Anterior cingulate cortex (tissue), 58 donors: ENCODE results near the gene GNAL.
A peak's percentile ranks its signal among the peaks of the same experiment; 100 is the strongest.
"Not testable (repeated sequence)": the region's sequence is repeated elsewhere in the genome, so short reads cannot be mapped to it uniquely, and the experiment has no call there.

Source experiments
- DNase-seq, 58 donors: peaks; one replicate each; lab custom pipeline; 2025; lab: John Stamatoyannopoulos, UW

GNAL gene

DNA sequence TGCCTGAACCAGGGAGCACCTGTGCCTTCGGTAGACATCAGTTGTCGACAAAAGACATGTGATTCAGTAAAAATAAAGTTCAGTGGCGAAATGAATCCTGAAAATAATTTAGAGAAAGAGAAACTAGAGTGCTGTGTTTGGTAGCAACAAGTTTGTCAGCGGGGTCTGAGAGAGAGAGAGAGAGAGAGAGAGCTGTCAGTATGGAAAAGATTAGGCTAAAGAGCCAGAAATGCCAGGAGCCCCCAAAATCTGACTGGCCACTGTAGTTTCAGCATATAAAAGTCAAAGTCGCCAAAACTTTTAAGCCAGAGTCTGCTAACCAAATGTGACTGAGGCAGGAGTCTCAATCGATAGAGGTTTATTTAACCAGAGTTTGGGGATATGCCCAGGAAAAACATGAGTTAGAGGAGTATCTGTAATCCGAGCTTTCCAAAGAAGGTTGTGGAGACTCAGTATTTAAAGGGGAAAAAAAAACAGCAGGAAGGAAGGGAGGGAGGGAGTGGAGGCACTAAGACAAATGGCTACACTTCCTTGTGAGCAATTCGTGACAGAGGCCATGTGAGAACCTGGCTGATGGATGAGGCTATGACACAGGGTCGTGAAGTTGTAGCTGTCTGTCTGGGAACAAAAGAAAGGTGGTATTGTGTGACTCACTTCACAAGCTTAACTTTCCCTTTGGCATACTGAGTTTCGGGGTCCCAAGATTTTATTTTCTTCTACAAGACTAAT, 20.5 kb upstream of the GNAL start:
- no peak for DNase-seq

DNA sequence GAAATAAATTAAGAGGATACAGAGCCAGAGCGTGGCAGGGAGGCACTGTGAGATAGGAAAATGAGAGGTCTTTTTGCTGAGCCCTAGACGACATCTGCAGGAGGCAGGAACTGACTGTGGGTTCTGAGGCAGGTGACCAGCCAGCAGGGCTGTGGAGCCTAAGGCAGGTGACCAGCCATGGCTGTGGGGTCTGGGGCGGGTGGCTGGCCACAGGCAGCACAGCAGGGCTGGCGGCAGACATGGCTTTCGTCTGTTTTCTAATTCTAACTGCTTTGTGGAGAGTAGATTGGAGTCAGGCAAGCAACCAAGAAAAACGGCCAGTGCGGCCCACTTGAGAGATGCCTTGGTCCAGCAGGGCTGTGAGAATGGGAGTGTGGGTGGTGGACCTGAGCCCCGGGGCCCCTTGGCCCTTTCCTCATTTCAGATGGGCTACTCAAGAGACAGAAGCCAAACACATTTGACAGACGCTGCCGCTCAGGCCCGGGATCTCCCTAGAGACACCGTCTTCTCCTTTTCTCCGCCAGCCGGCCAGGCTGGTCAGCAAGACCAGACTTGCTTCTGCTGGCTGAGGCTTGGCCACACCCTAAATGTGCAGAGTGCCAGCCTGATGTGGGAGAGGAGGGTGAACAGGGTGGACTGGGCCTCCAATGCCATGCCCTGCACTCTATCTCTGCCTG, 19.7 kb upstream of the GNAL start:
- no peak for DNase-seq

DNA sequence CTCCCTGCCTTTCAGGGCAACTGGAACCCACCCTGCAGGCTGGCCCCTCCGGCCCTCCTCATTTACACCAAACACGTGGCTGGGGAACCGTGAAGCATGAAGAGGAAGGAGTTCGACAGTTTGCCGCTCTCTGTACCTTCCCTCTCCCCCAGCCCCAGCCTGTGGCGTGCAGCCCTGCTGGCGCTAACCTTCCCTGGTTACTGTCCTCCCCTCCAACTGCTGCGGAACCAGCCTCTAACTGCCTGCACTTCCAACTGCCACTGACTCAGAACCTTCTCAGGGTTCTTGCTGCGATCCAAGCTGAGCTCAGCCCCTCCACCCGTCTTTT, 19.2 kb upstream of the GNAL start:
- no peak for DNase-seq

DNA sequence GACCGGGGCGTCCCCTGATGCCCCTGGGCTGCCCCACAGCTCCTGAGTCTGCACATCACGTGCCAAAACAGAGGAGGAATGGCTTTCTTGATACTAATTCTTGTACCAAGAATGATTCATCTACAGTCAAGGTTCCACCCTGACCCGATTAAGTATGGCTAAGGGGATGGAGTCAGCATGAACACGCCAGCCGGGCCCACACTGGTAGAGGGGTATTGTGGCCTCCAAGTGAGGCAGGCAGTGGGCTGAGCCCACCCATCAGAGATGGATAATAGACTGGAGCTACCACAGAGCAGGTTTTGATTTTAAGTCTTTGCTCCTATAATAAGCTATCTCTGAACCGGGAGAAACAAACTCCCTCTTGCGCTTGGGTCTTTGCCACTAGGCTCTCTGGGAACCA, 17.9 kb upstream of the GNAL start:
- no peak for DNase-seq

DNA sequence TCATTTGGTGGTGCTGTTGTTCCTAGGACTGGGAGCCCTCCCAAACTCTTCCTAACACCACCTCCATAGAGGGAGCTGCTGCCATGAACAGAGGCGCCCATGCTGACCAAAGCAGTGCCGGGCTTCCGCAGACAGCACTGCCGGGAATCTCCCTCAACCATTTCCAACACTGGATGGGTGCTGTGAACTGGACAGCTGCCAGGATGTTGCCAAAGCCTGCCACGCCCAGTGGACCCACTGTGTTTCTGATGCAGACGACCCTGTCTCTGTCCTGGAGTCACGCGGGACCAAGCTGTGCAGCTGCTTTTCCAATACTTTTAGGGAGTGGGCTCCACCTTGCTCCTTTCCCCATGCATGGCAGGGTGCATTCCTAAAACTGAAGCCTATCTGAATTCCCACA, 16.9 kb upstream of the GNAL start:
- DNase-seq, result no peak

DNA sequence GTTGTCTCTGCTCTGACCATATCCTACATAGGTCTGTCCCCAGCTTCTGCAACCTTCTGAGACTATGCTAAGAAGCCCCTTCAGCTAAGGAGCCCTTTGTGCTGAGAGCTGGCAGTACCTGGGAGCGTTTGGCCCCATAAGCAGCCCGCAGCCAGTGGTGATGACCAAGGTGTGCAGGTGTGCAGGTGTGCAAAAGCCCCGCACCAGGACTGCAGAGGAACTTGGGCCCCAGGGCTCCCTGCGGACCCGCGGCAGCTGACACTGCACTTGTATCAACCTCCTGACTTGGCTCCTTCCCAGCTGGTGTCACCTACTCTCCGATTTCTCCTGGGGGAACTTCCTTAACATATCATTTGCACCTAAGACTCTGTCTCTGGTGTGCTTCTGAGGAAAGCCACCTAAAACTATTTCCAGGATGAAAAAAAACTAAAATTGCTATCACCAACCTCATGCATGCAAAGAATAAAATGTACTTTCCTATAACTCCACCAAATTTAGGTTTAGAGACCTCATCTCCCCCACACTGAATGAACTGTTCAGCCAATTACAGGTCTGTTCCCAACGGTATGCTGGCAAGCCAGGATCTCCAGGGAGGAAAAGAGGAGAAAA, 16.1 kb upstream of the GNAL start:
- no peak for DNase-seq

DNA sequence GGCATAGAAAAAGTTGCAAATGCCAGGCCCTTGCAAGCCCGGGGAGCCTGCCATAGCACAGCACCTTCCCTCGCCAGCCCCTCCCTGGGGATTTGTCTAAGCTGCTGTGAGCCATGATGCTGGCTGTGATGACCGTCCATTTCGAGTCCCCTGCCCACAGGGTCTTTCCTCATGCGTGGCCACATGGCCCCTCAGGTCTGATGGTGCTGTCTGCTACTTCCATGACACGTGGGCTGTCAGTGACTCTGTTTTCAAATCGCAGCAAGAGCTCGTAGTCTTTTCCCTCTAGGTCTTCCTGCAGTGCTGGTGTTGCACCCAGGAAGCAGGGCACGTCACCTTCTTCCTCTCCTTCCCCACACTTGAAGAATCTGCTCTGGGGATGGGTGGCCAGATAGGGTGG, 15.5 kb upstream of the GNAL start:
- no peak for DNase-seq

DNA sequence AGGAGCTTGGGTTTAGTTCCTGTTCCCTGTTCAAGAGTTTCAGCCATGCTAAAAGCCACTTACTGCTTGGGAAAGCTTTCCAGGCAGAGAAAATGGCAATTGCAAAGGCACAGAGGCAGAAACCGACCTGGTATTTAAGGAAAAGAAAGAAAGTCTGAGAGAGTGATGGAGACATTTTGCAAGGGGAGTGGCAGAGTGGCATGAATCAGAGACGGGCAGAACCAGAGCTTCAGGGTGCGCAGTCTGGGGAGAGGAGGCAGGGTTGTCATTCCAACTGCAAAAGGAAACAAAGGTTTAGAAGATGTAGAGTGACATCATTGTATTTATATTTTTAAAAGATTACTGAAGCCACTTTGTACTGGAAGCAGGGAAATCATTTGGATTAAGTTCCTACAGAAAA, 14.9 kb upstream of the GNAL start:
- no peak for DNase-seq

DNA sequence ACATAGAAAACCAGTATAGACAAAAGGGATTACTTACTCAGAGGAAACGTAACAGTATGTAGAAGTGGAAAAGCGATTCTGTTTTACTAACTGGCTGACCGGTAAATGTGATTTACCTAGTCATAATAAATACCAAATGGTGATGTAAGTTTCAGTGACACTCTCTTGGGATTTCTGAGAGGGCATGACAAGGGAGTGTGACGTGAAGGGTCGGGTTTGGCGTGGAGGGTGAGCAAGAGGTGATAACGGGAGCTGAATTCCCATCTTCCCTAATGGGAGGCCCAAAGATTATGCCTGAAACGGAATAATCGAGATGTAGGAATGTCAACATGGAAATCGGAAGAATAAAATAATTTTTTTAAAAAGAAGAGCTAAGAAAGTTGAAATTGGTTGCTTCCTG, 12.7 kb upstream of the GNAL start:
- DNase-seq, result no peak

DNA sequence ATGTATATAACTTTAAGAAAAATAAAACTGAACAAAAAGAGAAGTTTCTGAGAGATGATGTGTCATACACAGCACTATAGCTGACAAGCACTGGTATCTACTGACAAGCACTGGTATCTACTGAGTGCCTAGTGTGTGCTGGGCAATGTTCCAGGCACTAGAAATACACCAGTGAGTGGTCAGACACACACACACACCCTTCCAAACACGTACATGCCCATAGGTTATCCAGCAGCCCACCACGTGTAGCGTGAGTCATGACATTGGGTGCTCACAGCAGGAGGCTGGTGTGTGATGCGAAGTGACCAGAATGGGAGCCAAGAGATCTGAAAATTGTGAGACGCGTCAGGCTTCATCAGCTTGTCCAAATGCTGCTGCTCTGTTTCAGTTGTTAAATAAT, 12.2 kb upstream of the GNAL start:
- DNase-seq, result no peak

DNA sequence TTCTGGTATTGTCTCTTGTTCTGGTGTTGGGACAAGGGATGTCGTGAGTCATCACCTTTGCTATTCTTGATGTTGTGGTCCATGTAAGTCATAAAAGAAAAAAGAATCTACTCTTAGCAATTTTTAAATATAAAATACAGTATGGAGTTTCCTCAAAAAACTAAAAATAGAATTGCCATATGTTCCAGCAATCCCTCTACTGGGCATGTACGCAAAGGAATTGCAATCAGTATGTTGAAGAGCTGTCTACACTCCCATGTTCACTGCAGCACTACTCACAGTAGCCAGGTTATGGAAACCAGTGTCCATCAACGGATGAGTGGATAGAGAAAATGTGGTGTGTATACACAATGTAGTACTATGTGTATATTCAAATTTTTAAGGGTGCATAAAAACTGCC, 10.9 kb upstream of the GNAL start:
- no peak for DNase-seq

DNA sequence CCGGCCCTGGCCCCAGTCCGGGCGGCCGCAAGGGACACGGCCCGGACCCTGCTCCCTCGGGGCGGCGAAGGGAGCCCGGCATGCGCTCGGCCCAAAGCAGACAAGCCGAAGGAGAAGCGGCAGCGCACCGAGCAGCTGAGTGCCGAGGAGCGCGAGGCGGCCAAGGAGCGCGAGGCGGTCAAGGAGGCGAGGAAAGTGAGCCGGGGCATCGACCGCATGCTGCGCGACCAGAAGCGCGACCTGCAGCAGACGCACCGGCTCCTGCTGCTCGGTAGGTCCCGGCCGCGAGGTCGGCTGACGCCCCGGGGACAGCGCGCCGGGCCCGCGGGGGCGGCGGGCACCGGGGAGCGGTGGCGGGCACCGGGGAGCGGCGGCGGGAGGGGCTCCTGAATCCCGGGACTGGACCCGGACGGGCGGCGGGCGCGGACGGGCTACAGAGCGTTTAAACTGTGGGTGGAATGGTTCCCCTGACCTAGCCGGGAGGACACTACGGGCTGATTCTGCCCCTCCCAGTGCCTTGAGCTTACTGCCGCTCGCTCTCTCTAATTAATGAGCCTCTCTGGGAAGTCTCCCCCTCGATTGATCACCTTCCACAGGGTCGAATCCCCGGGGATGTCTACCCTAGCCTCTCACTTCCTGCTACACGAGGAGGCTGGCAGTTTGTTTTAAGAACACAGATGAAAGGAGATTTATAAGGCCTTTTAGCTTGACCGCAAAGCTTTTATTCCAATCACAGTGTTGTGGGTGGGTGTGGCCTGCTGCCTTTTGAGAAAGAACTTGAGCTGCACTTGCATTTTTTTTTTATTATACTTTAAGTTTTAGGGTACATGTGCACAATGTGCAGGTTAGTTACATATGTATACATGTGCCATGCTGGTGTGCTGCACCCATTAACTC, 853 bp downstream of the GNAL start:
- DNase-seq, result peak in 3 of 58 donors; percentile 6 to 31 (median 8)

DNA sequence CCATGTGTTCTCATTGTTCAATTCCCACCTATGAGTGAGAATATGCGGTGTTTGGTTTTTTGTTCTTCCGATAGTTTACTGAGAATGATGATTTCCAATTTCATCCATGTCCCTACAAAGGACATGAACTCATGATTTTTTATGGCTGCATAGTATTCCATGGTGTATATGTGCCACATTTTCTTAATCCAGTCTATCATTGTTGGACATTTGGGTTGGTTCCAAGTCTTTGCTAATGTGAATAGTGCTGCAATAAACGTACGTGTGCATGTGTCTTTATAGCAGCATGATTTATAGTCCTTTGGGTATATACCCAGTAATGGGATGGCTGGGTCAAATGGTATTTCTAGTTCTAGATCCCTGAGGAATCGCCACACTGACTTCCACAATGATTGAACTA, 1.6 kb downstream of the GNAL start:
- DNase-seq, result not testable (repeated sequence)

DNA sequence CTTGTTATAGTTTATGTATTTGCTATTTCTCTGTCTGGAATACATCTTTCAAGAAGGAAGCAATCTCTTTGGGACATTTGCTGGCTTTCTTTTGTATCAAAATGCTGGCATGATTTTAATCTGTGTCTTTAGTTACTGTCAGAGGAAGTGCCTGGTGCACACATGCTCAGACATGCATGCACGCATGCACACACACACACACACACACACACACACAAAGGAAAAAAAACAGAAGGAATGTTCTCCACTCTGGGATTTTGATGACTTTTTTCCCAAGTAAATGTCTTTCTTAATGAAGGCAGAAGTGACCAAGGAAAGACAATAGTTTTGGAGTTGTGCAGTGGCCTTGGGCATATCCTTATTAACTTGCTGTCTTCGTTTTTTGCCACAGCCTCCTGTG, 6.7 kb downstream of the GNAL start:
- no peak for DNase-seq

DNA sequence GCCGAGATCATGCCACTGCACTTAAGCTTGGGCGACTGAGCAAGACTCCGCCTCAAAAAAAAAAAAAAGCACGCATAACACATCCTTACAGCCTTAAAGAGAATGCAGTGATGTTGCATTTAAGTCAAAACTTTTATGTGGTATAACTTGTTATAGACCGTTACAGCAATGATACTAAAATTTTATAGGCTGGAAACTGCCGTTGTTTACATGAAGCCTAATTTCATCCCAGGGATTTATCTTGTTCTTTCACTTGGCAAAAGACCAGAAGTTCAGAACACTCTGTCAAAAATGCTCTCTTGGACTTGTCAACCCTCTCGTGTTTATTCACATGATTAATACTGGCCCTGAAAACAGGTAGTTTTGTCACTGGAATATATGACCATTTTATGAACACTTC, 7.4 kb downstream of the GNAL start:
- no peak for DNase-seq

DNA sequence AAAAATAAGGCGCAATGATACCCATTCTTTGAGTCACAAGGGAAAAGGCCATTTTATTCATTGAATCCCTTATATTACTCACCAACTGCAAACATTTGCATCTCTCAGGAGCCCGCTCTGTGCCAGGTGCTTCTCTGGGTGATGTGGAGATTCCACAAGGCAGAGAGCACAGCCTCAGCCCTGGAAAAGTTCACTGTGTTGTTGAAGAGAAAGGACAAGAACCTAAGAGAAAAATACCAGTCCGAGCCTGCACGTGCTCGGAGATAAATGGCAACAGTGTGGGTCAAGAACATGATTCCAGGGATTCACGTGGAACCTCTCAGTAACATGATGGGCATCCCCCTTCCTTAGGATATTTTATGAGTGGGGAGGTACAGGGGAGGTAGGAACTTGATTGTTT, 11.8 kb downstream of the GNAL start:
- DNase-seq, result no peak

DNA sequence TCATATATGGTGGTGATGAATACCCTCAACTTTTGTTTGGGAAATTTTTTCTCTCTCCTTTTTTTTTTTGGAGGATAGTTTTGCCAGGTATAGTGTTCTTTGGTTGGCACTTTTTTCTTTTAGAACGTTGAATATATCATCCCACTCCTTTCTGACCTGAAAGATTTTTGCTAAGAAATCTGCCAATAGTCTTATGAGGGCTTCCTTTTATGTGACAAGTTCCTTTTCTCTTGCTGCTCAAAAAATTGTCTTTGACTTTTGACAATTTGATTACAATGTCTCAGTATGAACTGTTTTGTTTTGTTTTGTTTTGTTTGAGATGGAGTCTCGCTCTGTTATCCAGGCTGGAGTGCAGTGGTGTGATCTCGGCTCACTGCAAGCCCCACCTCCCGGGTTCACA, 21.5 kb downstream of the GNAL start:
- DNase-seq, result no peak

DNA sequence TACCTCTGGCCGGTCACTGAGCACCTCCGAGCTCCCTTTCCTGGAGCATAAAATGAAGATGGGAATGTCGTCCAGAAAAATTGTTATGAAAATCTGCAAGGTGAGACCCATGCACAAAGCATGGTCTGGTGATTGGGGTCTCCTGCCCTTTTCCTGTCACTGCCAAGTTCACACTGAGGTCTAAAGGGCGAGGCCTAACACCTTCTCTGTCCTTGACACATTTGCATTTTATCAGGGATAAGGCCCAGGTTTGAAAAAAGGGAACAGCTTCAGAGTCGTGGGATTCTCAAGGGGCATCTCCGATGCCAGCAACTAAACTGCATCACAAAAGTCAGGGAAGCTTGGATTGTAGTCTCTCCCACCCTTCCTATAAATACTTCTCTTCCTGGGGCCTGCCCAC, 24.7 kb downstream of the GNAL start:
- DNase-seq, result no peak

DNA sequence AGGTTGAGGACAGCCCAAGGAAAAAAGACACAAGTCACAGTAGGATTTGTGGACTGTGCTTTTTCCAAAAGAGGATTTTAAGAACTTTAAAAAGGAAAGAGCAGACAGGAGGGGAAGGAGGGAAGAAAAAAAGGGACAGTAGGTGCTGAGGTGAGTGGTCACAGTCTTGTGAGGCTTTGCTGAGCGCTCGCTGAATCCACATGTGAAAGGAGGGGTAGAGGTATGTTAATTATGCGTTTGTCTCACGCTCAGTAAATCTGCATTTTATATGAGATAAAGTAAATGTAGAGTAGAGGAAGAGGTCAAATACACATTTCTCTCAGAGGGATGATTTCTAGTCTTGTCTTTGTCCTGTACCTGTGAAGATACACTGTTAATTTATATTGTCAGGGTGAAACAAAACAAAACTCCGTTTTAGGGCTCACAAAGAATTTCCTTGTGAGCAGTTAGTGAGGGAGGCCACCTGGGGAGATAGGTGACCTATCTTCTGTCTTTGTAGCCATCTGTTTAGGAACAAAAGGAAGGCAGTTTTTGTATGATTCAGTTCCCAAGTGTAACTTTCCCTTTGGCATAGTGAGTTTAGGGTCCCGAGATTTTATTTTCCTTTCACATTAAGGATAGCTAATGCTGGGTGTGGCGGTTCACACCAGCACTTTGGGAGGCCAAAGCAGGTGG, 25.3 kb downstream of the GNAL start:
- DNase-seq, result no peak

DNA sequence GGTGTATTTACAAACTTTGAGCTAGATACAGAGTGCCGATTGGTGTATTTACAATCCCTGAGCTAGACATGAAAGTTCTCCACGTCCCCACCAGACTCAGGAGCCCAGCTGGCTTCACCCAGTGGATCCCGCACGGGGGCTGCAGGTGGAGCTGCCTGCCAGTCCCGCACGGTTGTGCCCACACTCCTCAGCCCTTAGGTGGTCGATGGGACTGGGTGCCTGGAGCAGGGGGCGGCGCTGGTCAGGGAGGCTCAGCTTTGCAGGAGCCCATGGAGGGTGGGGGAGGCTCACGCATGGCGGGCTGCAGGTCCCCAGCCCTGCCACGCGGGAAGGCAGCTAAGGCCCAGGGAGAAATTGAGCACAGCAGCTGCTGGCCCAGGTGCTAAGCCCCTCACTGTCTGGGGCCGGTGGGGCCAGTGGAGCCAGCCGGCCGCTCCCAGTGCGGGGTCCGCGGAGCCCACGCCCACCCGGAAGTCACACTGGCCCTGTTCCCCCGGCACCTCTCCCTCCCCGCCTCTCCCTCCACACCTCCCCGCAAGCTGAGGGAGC, 27.8 kb downstream of the GNAL start:
- DNase-seq, result not testable (repeated sequence)
